Measurements from ENCODE around the gene ZNF90.
"Not testable (repeated sequence)": the region's sequence is repeated elsewhere in the genome, so short reads cannot be mapped to it uniquely, and the experiment has no call there.

Gene ZNF90

GRCh38 chr19:20077791-20078463, at the start of gene ZNF90:
Gene ZNF90, plus strand, starts transcription at chr19:20078000. Its CDS starts 133 bp downstream, at chr19:20078133.
- Histone ChIP-seq H3K4me3 (ENCODE audit: insufficient read length, low read depth) (peak within 1 kb of the TSS; percentile 99), H3K27me3 (ENCODE audit: insufficient read depth, insufficient read length) (no peaks in the 10 kb centered on the region), H3K36me3 (ENCODE audit: insufficient read depth, insufficient read length, low read length) (peaks cover 18% of the 10 kb centered on the region), H3K9me3 (ENCODE audit: insufficient read depth, low read length) (no peaks in the 10 kb centered on the region), H3K4me1 (ENCODE audit: insufficient read depth, insufficient read length) (peaks cover 5% of the 10 kb centered on the region), H3K9ac (ENCODE audit: insufficient read length, low read depth) (peak within 1 kb of the TSS; percentile 99)
- TF ChIP-seq SUZ12 (IDR thresholded peaks at IDR 0.05; ENCODE audit: extremely low read depth, insufficient read depth, insufficient read length), result no peak
- peak; percentile 52 for TF ChIP-seq YY1 (IDR thresholded peaks at IDR 0.05; ENCODE audit: insufficient read depth, insufficient read length)
- TF ChIP-seq ZNF274 (IDR thresholded peaks at IDR 0.05; ENCODE audit: low read depth, low read length), result no peak
- peak; percentile 97 for DNase-seq (ENCODE audit: low read depth, low spot score)

DNA sequence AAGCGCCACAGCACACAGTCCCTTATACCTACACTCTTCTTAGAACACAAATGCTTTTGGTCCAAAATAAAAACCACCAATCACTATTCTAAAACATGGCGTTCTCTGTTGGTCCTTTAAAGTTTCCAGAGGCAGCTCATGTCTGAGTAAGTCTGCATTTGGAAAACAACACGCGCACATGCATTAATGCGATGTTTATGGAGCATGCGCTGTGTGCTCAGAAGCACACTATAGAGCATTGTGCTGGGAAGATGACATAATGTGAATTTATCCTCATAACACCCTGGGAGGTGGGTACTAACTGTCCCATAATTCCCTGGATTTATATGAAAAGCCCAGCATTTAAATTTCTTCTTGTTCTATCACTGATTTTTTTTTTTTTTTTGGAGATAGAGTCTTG, 49.2 kb upstream of the ZNF90 start:
- H3K36me3 ChIP-seq (ENCODE audit: insufficient read depth, insufficient read length, low read length), result peaks cover 47% of the 10 kb centered on the region
- no peaks in the 10 kb centered on the region for H3K4me1 ChIP-seq (ENCODE audit: insufficient read depth, insufficient read length)
- no peak for TF ChIP-seq SUZ12 (IDR thresholded peaks at IDR 0.05; ENCODE audit: extremely low read depth, insufficient read depth, insufficient read length)
- no peaks in the 10 kb centered on the region for H3K9me3 ChIP-seq (ENCODE audit: insufficient read depth, low read length)
- H3K9ac ChIP-seq (ENCODE audit: insufficient read length, low read depth), result no peak overlapping the region
- DNase-seq (ENCODE audit: low read depth, low spot score), result no peak
- H3K4me3 ChIP-seq (ENCODE audit: insufficient read length, low read depth), result no peak overlapping the region
- H3K27me3 ChIP-seq (ENCODE audit: insufficient read depth, insufficient read length), result no peaks in the 10 kb centered on the region

DNA sequence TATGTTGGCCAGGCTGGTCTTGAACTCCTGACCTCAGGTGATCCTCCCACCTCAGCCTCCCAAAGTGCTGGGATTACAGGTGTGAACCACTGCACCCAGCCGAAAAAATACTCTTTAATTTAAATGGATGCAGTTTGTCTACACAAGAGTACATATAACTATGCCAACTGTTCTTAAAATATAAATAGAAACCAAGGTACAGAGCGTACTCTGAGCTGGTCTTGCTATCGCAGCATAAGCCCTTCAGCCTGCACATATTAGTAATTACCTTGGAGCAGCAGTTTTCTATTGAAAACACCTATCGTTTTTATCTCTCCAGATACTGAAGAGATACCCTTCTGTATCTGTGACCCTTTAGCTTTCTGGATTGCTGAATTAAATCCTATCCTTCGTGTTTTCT, 41.9 kb upstream of the ZNF90 start:
- peaks cover 29% of the 10 kb centered on the region for H3K36me3 ChIP-seq (ENCODE audit: insufficient read depth, insufficient read length, low read length)
- H3K9me3 ChIP-seq (ENCODE audit: insufficient read depth, low read length), result no peaks in the 10 kb centered on the region
- TF ChIP-seq ZNF274 (IDR thresholded peaks at IDR 0.05; ENCODE audit: low read depth, low read length) (no peak), YY1 (IDR thresholded peaks at IDR 0.05; ENCODE audit: insufficient read depth, insufficient read length) (no peak), SUZ12 (IDR thresholded peaks at IDR 0.05; ENCODE audit: extremely low read depth, insufficient read depth, insufficient read length) (no peak)
- H3K27me3 ChIP-seq (ENCODE audit: insufficient read depth, insufficient read length), result no peaks in the 10 kb centered on the region
- H3K4me1 ChIP-seq (ENCODE audit: insufficient read depth, insufficient read length), result no peaks in the 10 kb centered on the region
- no peak for DNase-seq (ENCODE audit: low read depth, low spot score)
- no peak overlapping the region for H3K4me3 ChIP-seq (ENCODE audit: insufficient read length, low read depth)
- no peak overlapping the region for H3K9ac ChIP-seq (ENCODE audit: insufficient read length, low read depth)

DNA sequence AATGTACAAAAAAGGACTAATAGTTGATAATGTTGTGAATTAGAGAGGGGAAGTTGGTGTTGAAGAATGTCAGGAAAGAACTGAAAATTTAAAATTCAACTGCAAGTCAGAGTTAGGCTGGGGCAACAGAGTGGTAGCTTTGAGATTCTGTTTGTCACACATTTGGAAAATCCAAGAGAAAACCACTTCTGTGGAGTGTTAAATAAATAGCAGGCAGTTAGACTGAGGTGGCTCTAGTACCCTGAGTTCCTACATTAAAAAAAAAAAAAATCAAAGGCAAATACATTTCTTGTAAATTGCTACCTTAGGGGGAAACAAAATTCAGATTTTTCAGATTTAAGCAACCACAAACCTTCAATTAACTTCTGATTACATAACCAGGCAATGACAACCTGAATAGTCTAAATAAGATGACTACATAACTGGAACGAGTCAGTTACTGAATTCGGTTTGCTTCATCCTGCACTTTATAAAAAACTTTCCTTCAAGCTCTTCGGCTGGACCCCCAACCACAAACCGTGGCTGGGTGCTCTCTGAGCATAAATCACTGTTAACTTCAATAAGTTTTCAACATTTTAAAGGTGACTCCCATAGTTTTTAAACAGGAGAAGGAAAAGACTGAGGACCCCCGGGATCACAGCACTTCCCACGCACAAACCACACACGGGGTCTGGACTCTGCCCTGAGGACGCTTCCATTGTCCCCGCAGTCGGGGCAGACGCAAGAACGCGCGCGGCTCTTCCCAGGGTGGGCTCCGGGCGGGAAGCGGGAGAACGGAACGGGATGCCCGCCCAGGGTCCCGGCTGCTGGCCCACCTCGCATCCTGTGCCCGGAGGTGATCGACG, 39.2 kb upstream of the ZNF90 start:
- no peaks in the 10 kb centered on the region for H3K27me3 ChIP-seq (ENCODE audit: insufficient read depth, insufficient read length)
- H3K4me3 ChIP-seq (ENCODE audit: insufficient read length, low read depth), result peak overlapping the region; percentile 86
- no peaks in the 10 kb centered on the region for H3K9me3 ChIP-seq (ENCODE audit: insufficient read depth, low read length)
- H3K9ac ChIP-seq (ENCODE audit: insufficient read length, low read depth), result peak overlapping the region; percentile 90
- DNase-seq (ENCODE audit: low read depth, low spot score), result no peak
- peaks cover 17% of the 10 kb centered on the region for H3K36me3 ChIP-seq (ENCODE audit: insufficient read depth, insufficient read length, low read length)
- no peak for TF ChIP-seq YY1 (IDR thresholded peaks at IDR 0.05; ENCODE audit: insufficient read depth, insufficient read length)
- no peak for TF ChIP-seq SUZ12 (IDR thresholded peaks at IDR 0.05; ENCODE audit: extremely low read depth, insufficient read depth, insufficient read length)
- TF ChIP-seq ZNF274 (IDR thresholded peaks at IDR 0.05; ENCODE audit: low read depth, low read length), result no peak
- H3K4me1 ChIP-seq (ENCODE audit: insufficient read depth, insufficient read length), result no peaks in the 10 kb centered on the region

DNA sequence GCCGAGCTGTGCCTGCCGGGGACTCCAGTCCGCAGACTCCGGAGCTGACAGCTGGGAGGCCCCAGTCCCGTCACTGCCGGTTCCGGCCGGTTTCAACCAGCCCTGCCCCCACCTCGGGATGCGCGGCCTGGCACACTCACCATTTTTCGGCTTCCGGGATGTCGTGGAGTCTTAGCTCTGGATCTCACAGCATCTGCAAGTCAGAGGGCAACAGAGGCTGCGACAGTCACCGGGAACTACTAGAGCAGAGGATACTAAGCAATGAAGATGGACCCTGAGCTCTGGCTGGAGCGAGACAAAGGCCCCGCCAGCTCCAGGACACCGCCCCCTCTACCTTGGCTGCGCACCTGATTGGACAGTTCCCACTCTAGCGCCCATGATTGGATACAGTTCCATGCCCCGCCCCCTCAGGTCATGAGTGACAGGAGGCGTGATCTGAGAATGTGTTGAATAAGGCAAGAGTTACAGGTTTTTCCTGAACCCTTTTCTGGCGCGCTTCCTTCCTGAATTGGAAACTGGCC, 38.5 kb upstream of the ZNF90 start, which contains the start of gene ZNF682:
Gene ZNF682, minus strand, starts transcription at position 303 of the 521 bp plus-strand sequence. Its CDS starts 160 bp downstream, at position 143.
- peaks cover 14% of the 10 kb centered on the region for H3K36me3 ChIP-seq (ENCODE audit: insufficient read depth, insufficient read length, low read length)
- peak; percentile 96 for DNase-seq (ENCODE audit: low read depth, low spot score)
- H3K27me3 ChIP-seq (ENCODE audit: insufficient read depth, insufficient read length), result no peaks in the 10 kb centered on the region
- TF ChIP-seq YY1 (IDR thresholded peaks at IDR 0.05; ENCODE audit: insufficient read depth, insufficient read length) (no peak), SUZ12 (IDR thresholded peaks at IDR 0.05; ENCODE audit: extremely low read depth, insufficient read depth, insufficient read length) (no peak), ZNF274 (IDR thresholded peaks at IDR 0.05; ENCODE audit: low read depth, low read length) (no peak)
- peak within 1 kb of the TSS; percentile 86 for H3K4me3 ChIP-seq (ENCODE audit: insufficient read length, low read depth)
- peak within 1 kb of the TSS; percentile 90 for H3K9ac ChIP-seq (ENCODE audit: insufficient read length, low read depth)
- no peaks in the 10 kb centered on the region for H3K9me3 ChIP-seq (ENCODE audit: insufficient read depth, low read length)
- no peaks in the 10 kb centered on the region for H3K4me1 ChIP-seq (ENCODE audit: insufficient read depth, insufficient read length)

- no peak for TF ChIP-seq SUZ12 (IDR thresholded peaks at IDR 0.05; ENCODE audit: extremely low read depth, insufficient read depth, insufficient read length)
- no peak for TF ChIP-seq ZNF274 (IDR thresholded peaks at IDR 0.05; ENCODE audit: low read depth, low read length)
- TF ChIP-seq YY1 (IDR thresholded peaks at IDR 0.05; ENCODE audit: insufficient read depth, insufficient read length), result no peak
- Histone ChIP-seq H3K36me3 (ENCODE audit: insufficient read depth, insufficient read length, low read length) (no peaks in the 10 kb centered on the region), H3K4me3 (ENCODE audit: insufficient read length, low read depth) (no peak overlapping the region), H3K4me1 (ENCODE audit: insufficient read depth, insufficient read length) (no peaks in the 10 kb centered on the region), H3K27me3 (ENCODE audit: insufficient read depth, insufficient read length) (no peaks in the 10 kb centered on the region), H3K9me3 (ENCODE audit: insufficient read depth, low read length) (no peaks in the 10 kb centered on the region), H3K9ac (ENCODE audit: insufficient read length, low read depth) (no peak overlapping the region)
- no peak for DNase-seq (ENCODE audit: low read depth, low spot score)
Observed at GRCh38 chr19:20044663-20045062, 33.1 kb upstream of the ZNF90 start.

DNA sequence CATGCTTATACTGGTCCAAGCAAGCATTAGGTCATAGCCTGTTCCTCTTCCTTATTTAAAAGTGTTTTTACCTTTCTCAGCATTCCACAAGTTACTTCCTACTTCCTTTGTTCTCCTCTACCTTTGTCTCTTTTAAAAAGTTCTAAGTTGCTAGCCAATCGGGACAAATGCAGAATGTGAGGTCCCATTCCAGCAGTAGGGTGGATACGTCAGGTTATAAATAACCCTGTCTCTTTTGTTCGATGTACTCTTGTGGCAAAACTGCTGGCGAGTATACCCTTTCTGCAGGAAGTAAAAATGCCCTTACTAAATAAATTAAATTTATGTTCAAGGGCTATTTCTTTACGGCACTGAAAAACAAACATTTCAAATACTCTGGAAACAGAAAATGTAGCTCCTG, 32.1 kb upstream of the ZNF90 start:
- not testable (repeated sequence) for H3K27me3 ChIP-seq (ENCODE audit: insufficient read depth, insufficient read length); H3K36me3 ChIP-seq (ENCODE audit: insufficient read depth, insufficient read length, low read length); H3K9ac ChIP-seq (ENCODE audit: insufficient read length, low read depth); DNase-seq (ENCODE audit: low read depth, low spot score); H3K4me3 ChIP-seq (ENCODE audit: insufficient read length, low read depth); H3K9me3 ChIP-seq (ENCODE audit: insufficient read depth, low read length); H3K4me1 ChIP-seq (ENCODE audit: insufficient read depth, insufficient read length)

Data from NT2/D1 (cell line).